GM12865 (cell line): Measurements from ENCODE around the gene APOL4.
"Not testable (repeated sequence)": the region's sequence is repeated elsewhere in the genome, so short reads cannot be mapped to it uniquely, and the experiment has no call there.

Experiments used
- DNase-seq: peaks from one replicate; pipeline ENCODE4 v3.0.0; 2010; ENCODE audit warnings: low read depth
- H3K4me3 ChIP-seq: 2 replicates; pipeline ENCODE4 v1.5.1; 2011; ENCODE audit warnings: mild to moderate bottlenecking, low read depth, low read length, control low read depth
- TF ChIP-seq, protein P1 (sequence below): IDR thresholded peaks from 2 replicates; pipeline ENCODE4 v1.5.1; 2011; ENCODE audit warnings: low read length, control low read depth, low read depth, inconsistent platforms; ENCODE audit not compliant: insufficient read depth; ENCODE audit errors: missing control alignments

The APOL4 gene

DNA sequence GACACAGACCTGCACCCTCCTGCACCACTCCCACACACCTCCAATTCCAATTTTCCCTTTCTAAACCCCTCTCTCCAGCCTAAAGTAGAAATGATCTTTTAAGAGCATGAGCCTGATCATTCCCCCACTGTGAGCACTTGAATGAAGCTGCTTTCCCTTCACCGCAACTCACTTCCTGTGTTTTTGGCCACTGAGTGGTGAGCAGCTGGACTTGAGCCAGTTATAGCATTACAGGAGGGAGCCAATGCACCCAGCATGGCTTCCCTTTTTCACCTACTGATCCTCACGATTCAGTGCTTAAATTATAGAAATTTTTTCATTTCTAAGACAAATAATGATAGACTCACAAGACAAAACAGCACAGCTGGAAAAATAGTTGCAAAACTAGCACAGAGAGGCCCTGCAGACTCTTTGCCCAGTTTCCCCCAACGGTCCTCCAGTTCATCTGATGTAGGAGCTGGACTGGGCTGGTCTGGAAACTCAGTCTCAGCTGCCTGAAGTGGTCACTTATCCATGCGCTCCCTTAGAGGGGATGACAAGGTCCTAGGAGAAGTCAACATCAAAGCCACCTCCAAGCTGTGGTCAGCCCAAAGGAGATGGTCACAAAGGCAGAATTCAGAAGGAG is 9.7 kb upstream of the APOL4 start:
- TF ChIP-seq, protein P1, sequence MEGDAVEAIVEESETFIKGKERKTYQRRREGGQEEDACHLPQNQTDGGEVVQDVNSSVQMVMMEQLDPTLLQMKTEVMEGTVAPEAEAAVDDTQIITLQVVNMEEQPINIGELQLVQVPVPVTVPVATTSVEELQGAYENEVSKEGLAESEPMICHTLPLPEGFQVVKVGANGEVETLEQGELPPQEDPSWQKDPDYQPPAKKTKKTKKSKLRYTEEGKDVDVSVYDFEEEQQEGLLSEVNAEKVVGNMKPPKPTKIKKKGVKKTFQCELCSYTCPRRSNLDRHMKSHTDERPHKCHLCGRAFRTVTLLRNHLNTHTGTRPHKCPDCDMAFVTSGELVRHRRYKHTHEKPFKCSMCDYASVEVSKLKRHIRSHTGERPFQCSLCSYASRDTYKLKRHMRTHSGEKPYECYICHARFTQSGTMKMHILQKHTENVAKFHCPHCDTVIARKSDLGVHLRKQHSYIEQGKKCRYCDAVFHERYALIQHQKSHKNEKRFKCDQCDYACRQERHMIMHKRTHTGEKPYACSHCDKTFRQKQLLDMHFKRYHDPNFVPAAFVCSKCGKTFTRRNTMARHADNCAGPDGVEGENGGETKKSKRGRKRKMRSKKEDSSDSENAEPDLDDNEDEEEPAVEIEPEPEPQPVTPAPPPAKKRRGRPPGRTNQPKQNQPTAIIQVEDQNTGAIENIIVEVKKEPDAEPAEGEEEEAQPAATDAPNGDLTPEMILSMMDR: no peak
- no peak overlapping the region for H3K4me3 ChIP-seq
- peak; percentile 55 for DNase-seq

DNA sequence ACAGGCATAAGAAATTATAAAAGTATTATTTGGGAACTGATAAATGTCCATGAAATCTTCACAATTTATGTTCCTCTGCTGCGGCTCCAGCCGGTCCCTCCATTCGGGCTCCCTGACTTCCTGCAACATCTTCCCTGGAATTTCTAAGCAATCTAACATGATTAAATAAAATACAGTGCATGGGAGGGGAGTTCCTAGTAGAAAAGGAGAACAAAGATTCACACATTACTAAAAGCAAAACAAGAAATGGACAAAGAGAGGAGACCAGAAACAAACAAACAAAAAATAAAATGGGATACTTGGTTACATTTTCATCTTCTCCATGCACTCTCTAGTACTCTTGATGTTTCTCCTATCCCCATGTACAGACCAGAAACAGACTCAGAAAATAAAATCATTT is 8.6 kb upstream of the APOL4 start:
- TF ChIP-seq, protein P1: no peak
- no peak overlapping the region for H3K4me3 ChIP-seq
- no peak for DNase-seq

DNA sequence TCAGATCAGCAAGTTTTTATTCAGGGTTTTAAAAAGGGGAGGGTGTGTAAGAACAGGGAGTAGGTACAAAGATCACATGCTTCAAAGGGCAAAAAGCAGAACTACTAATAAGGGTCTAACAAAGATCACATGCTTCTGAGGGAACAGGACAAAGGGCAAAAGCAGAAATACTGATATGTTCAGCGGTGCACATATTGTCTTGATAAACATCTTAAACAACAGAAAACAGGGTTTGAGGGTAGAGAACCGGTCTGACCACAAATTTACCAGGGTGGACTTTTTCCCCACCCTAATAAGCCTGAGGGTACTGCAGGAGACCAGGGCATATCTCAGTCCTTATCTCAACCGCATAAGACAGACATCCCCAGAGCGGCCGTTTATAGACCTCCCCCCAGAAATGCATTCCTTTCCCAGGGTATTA is 7.9 kb upstream of the APOL4 start:
- DNase-seq: not testable (repeated sequence)

DNA sequence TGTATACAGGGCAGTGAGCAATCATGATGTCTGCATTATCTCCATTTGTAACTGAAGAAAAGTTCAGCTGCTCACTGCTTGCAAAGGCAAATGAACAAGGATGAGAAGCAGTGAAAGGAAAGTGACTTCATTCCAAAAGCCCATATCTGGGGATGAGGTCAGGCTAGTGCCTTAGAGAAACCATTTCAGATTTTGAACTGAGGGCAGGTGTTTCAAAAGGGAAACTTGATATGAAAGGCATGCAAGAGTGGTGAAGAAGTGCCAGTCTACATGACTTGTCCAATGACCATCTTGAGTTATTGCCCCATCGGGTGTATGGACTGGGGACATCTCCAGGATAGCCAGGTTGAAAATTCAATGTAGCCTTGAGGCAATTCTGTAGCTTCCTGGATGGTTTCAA is 7.3 kb upstream of the APOL4 start:
- DNase-seq: no peak
- no peak overlapping the region for H3K4me3 ChIP-seq
- TF ChIP-seq, protein P1: no peak

More for the DNA sequence above, 7.9 kb upstream of the APOL4 start:
- H3K4me3 ChIP-seq: not testable (repeated sequence)

DNA sequence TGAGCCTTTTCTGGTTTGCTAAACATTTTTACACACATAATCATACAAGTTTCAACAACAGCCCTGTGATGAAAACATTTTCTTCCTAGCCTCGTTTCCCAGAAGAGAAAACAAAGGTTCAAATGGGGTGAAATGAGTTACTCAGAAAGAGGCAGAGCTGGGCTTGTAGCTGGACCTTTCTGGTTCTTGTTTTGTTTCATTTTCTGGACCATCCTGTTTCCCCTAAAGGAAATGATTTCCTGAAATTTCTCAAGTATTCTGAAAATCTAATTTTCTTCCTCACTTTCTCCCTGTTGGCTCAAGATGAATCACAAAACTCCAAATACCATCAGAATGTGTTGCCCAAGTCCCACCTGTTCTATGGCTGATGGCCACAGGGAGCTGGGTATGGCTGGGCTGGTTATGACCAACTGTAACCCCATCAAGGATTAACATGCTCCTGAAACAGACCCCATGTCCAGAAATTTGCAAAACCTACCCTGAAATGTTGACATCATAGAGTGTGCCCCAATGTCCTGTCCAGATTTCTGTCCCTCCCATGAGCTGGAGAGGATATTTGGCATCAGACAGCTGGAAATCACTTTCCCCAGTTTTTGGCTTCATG is 6.7 kb upstream of the APOL4 start:
- no peak overlapping the region for H3K4me3 ChIP-seq
- no peak for DNase-seq
- TF ChIP-seq, protein P1: no peak

DNA sequence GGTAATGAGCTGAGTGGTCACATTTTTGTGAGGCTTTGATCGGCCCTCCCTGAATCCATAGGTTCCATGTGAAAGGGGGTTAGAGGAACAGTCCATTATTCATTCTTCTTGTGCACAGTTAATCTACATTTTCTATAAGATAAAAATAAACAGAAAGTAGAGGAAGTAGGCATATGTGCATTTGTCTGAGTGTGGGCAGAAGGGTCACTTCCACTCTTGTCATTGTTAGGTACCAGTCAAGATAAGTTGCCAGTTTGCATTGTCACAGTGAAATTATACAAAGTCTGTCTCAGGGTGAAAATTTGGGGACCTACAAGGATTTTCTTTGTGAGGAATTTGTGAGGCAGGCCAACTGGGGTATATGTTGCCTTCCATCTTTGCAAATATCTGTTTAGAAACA is 4.6 kb upstream of the APOL4 start:
- TF ChIP-seq, protein P1: no peak
- DNase-seq: no peak
- H3K4me3 ChIP-seq: no peak overlapping the region

DNA sequence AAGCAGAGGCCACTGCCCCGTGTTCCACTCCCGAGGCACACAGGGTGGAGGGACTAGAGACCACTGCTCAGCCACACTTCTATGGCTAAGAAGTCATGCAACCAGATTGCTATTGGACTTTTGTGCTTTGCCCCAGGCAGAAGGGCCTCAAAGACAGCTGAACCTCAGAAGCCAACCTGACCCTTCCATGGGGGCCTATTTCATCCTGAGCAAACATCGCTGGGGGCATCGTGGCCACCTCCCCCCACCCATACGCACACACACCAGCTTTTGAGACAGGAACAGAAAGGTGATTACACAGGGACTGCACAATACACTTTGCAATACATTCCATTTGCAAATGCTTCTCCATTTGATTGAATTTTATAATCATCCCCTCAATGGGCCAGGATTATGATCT is 4.0 kb upstream of the APOL4 start:
- not testable (repeated sequence) for DNase-seq, H3K4me3 ChIP-seq

DNA sequence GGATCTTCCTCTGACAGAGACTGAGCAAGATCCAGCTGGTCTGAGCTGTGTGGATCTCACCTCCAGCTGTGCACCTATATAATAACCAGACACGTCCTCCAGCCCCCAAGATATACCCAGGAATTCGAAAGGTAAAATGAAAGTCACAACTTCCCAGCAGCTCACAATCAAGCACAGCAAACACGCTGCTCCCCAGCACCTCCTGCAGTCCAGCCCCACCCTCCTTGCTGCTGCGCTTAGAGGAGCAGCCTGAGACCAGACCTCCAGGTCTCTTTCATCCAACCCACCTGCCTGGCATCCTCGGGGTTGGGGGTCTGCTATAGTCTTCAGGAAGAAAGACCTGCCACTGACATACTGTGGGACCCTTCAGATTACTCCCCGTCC is 3.0 kb upstream of the APOL4 start:
- no peak overlapping the region for H3K4me3 ChIP-seq
- no peak for DNase-seq
- TF ChIP-seq, protein P1: no peak
